B cell (primary cell): Measurements from ENCODE around the gene TENM4. TPM values are rescaled to one million over a fixed set of nuclear protein-coding genes. Genes with fewer than 3 reads are reported as not detected.

ENCODE experiments used
- ATAC-seq: fragments of 200-7000 bp; cut with Tn5 transposase; one replicate; pipeline ENCODE4 v1.10.0; 2021; ENCODE audit warnings: low read depth, mild to moderate bottlenecking, moderate number of reproducible peaks, moderate library complexity
- CTCF ChIA-PET: fragments of 350-600 bp; sonication (Branson Sonifier 250); formaldehyde crosslinking; loops from one replicate; lab custom pipeline; 2021; ENCODE audit warnings: antibody characterized with exemption, inconsistent platforms; lab: Charles Lee
- POLR2A ChIA-PET: fragments of 350-600 bp; sonication (Branson Sonifier 250); formaldehyde crosslinking; loops from one replicate; lab custom pipeline; 2021; ENCODE audit warnings: antibody characterized with exemption; lab: Charles Lee
- DNase-seq: peaks from one replicate; pipeline ENCODE4 v3.0.0; 2013
- H2AFZ ChIP-seq: 2 replicates; pipeline ENCODE4 v1.6.1; 2012; ENCODE audit warnings: mild to moderate bottlenecking, low read depth, low read length; ENCODE audit not compliant: insufficient read depth, poor library complexity, severe bottlenecking
- H3K27ac ChIP-seq, 2 donors: 1 replicate in 1 of 2; 2 replicates in 1 of 2; pipeline ENCODE4 v1.5.1; 2012 to 2013; ENCODE audit warnings: low read length in 2 of 2, mild to moderate bottlenecking in 2 of 2, moderate library complexity in 1 of 2
- H3K27me3 ChIP-seq, 4 experiments: fragments of 200-600 bp in 1 of 4; sonication (generic) in 1 of 4; replicated peaks in 1 of 4; 1 replicate in 2 of 4; 2 replicates in 2 of 4; pipeline versions ENCODE4 v1.6.1 to v1.7.0; 2013 to 2016; ENCODE audit warnings: low read length in 3 of 4, mild to moderate bottlenecking in 2 of 4, mixed read lengths in 1 of 4, moderate library complexity in 1 of 4; ENCODE audit not compliant: insufficient read depth in 4 of 4, control insufficient read depth in 3 of 4; ENCODE audit errors: control extremely low read depth in 1 of 4
- H3K36me3 ChIP-seq, 2 experiments: replicated peaks in 1 of 2; 1 replicate in 1 of 2; 2 replicates in 1 of 2; pipeline versions ENCODE4 v1.6.1 to v1.7.1; 2013; ENCODE audit warnings: low read length in 1 of 2; ENCODE audit not compliant: insufficient read depth in 2 of 2, control insufficient read depth in 1 of 2; ENCODE audit errors: control extremely low read depth in 1 of 2, extremely low read depth in 1 of 2
- H3K4me1 ChIP-seq, 2 donors: fragments of 200-600 bp in 1 of 2; sonication (generic) in 1 of 2; 1 replicate in 1 of 2; 2 replicates in 1 of 2; pipeline versions ENCODE4 v1.5.1 to v1.6.1; 2013 to 2017; ENCODE audit warnings: low read length in 2 of 2; ENCODE audit not compliant: control insufficient read depth in 2 of 2, insufficient read depth in 2 of 2
- H3K4me2 ChIP-seq: replicated peaks from 2 replicates; pipeline ENCODE3; 2012; ENCODE audit warnings: mild to moderate bottlenecking, low read depth, low read length; ENCODE audit not compliant: poor library complexity, severe bottlenecking
- H3K4me3 ChIP-seq, 5 experiments: fragments of 200-600 bp in 1 of 5; sonication (generic) in 1 of 5; 1 replicate in 3 of 5; 2 replicates in 2 of 5; pipeline versions ENCODE4 v1.5.1 to v1.7.0; 2011 to 2016; ENCODE audit warnings: low read length in 4 of 5, mild to moderate bottlenecking in 4 of 5, low read depth in 2 of 5, control low read depth in 1 of 5, moderate library complexity in 1 of 5; ENCODE audit not compliant: insufficient read depth in 1 of 5; ENCODE audit errors: control extremely low read depth in 1 of 5, extremely low read depth in 1 of 5
- H3K79me2 ChIP-seq: fragments of 200-600 bp; sonication (generic); one replicate; pipeline ENCODE4 v1.6.0; 2016; ENCODE audit warnings: low read length; ENCODE audit not compliant: control insufficient read depth, insufficient read depth
- H3K9ac ChIP-seq: fragments of 200-600 bp; sonication (generic); 2 replicates; pipeline ENCODE4 v1.6.1; 2017; ENCODE audit warnings: mild to moderate bottlenecking, low read length, moderate library complexity
- H3K9me3 ChIP-seq, 3 donors: one replicate each; pipeline versions ENCODE4 v1.6.1 to v1.7.1; 2013; ENCODE audit warnings: low read length in 2 of 3; ENCODE audit not compliant: control insufficient read depth in 2 of 3, insufficient read depth in 1 of 3; ENCODE audit errors: control extremely low read depth in 1 of 3
- H4K20me1 ChIP-seq: 2 replicates; pipeline ENCODE4 v1.6.0; 2012; ENCODE audit warnings: mild to moderate bottlenecking, low read length; ENCODE audit not compliant: insufficient read depth, control insufficient read depth, poor library complexity, severe bottlenecking
- H3K27ac Mint-ChIP-seq: one replicate; pipeline ENCODE4 v1.8.0; 2021; ENCODE audit warnings: mixed read lengths
- H3K27me3 Mint-ChIP-seq: one replicate; pipeline ENCODE4 v1.8.0; 2021; ENCODE audit warnings: mixed read lengths
- H3K4me1 Mint-ChIP-seq: one replicate; pipeline ENCODE4 v1.8.0; 2021; ENCODE audit warnings: mixed read lengths
- H3K4me3 Mint-ChIP-seq: one replicate; pipeline ENCODE4 v1.8.0; 2021; ENCODE audit warnings: mixed read lengths
- H3K9me3 Mint-ChIP-seq: one replicate; pipeline ENCODE4 v1.8.0; 2022; ENCODE audit warnings: mixed read lengths; ENCODE audit not compliant: insufficient read depth
- CTCF ChIP-seq: fragments of 200-600 bp; IDR thresholded peaks from one replicate; pipeline ENCODE4 v1.8.0; 2022; ENCODE audit warnings: antibody characterized with exemption, mild to moderate bottlenecking
- EZH2 ChIP-seq: IDR thresholded peaks from 2 replicates; pipeline ENCODE4 v1.6.1; 2012; ENCODE audit warnings: borderline replicate concordance, low read depth, mild to moderate bottlenecking, moderate library complexity, low read length; ENCODE audit not compliant: insufficient read depth, poor library complexity, severe bottlenecking
- WGBS: methylation state at CpG from one replicate; pipeline ENCODE4 v1.1.5; 2013; ENCODE audit warnings: missing lambda C conversion rate; ENCODE audit not compliant: insufficient coverage; 5-methylcytosine and 5-hydroxymethylcytosine counted together
- intact Hi-C: fragments of 100-400 bp; cut with micrococcal nuclease; formaldehyde crosslinking; loops from one replicate; pipeline ENCODE4 v1.10.0; 2022
- polyA plus RNA-seq: library from polyadenylated mRNA; depleted of rRNA; stranded (reverse); fragments of >200 nt; gene quantifications from 2 replicates; pipeline ENCODE4 v1.2.3, GENCODE V29; 2012
- total RNA-seq, 2 donors: library from RNA; stranded (reverse); fragments of 120-200 nt in 1 of 2; gene quantifications; 1 replicate in 1 of 2; 2 replicates in 1 of 2; pipeline versions ENCODE4 v1.2.3 to v1.2.4, GENCODE V29; 2013 to 2022

TENM4 gene
- total and polyA plus RNA-seq, 2 donors (not counting 1 experiment from before 2014, with no cell fraction given) = 0.09 to 5.7 TPM

GRCh38 chr11:78635814-78636506, 804.9 kb downstream of the TENM4 start:
- CTCF ChIA-PET = interaction anchor here (2.9 kb wide), 1 partner anchor 10 kb away, joined by 15 read pairs; no protein-coding TSS in a partner anchor
- intact Hi-C loops = no loop called here
- no peak overlapping the region for H3K4me3 ChIP-seq

More at GRCh38 chr11:78635814-78636506, 804.9 kb downstream of the TENM4 start:
- H3K36me3 ChIP-seq = no peaks in the 10 kb centered on the region
- Mint-ChIP-seq H3K9me3 (peaks cover 5% of the 10 kb centered on the region), H3K4me3 (no peak overlapping the region), H3K27ac (no peak overlapping the region), H3K27me3 (peaks cover 19% of the 10 kb centered on the region), H3K4me1 (no peaks in the 10 kb centered on the region)
- DNase-seq = no peak
- no peak overlapping the region for H3K9ac ChIP-seq
- no CpG with 5 or more reads among the region's 1 CpG for whole genome bisulfite sequencing
- ATAC-seq = no peak
- H3K4me2 ChIP-seq = no peak overlapping the region
- no peaks in the 10 kb centered on the region for H3K79me2 ChIP-seq
- H4K20me1 ChIP-seq = no peaks in the 10 kb centered on the region
- H2AFZ ChIP-seq = no peak overlapping the region
- TF ChIP-seq CTCF = no peak
- TF ChIP-seq EZH2 = no peak
- H3K4me1 ChIP-seq = no peaks in the 10 kb centered on the region
- POLR2A ChIA-PET = no interaction called here
- no peak overlapping the region for H3K27ac ChIP-seq
- H3K27me3 ChIP-seq = peaks cover 0 to 18% (median 4%) of the 10 kb centered on the region in 4 experiments
- peaks cover 0 to 30% (median 4%) of the 10 kb centered on the region in 3 donors for H3K9me3 ChIP-seq
